BE2C (cell line): Measurements from ENCODE around the gene NDFIP2.
"Not testable (repeated sequence)": the region's sequence is repeated elsewhere in the genome, so short reads cannot be mapped to it uniquely, and the experiment has no call there.

Source experiments
- DNase-seq: peaks from one replicate; pipeline ENCODE4 v3.0.0-alpha.2; 2020
- H3K27me3 ChIP-seq: fragments of 250-450 bp; sonication (Bioruptor Pico); 2 replicates; pipeline ENCODE4 v1.5.1; 2020; ENCODE audit warnings: mild to moderate bottlenecking
- H3K36me3 ChIP-seq: fragments of 250-450 bp; sonication (Bioruptor Pico); 2 replicates; pipeline ENCODE4 v1.5.1; 2020; ENCODE audit warnings: mild to moderate bottlenecking
- H3K4me1 ChIP-seq: fragments of 250-450 bp; sonication (Bioruptor Pico); 2 replicates; pipeline ENCODE4 v1.5.1; 2020
- H3K4me3 ChIP-seq: 2 replicates; pipeline ENCODE4 v1.5.1; 2011; ENCODE audit warnings: low read depth, low read length
- H3K9me3 ChIP-seq: fragments of 250-450 bp; sonication (Bioruptor Pico); 2 replicates; pipeline ENCODE4 v1.5.1; 2020
- CTCF ChIP-seq: IDR thresholded peaks from 2 replicates; pipeline ENCODE4 v1.5.1; 2012; ENCODE audit warnings: mild to moderate bottlenecking, low read depth, low read length

Gene NDFIP2

GRCh38 chr13:79589603-79590393, 108.8 kb downstream of the NDFIP2 start:
- no peak overlapping the region for H3K4me3 ChIP-seq
- no peak for TF ChIP-seq CTCF
- H3K27me3 ChIP-seq, result no peaks in the 10 kb centered on the region
- H3K9me3 ChIP-seq, result no peaks in the 10 kb centered on the region; the same call in 1 of the 2 replicates
- peaks cover 6% of the 10 kb centered on the region; the same call in 1 of the 2 replicates for H3K4me1 ChIP-seq
- DNase-seq, result no peak
- no peaks in the 10 kb centered on the region for H3K36me3 ChIP-seq

- no peak for TF ChIP-seq CTCF
- no peaks in the 10 kb centered on the region for H3K36me3 ChIP-seq
- H3K9me3 ChIP-seq, result no peaks in the 10 kb centered on the region; the same call in 1 of the 2 replicates
- peaks cover 6% of the 10 kb centered on the region; the same call in 1 of the 2 replicates for H3K4me1 ChIP-seq
- H3K27me3 ChIP-seq, result no peaks in the 10 kb centered on the region
- H3K4me3 ChIP-seq, result no peak overlapping the region
- no peak for DNase-seq
These were observed 109.4 kb downstream of the NDFIP2 start for GRCh38 chr13:79590394-79590676.

- H3K4me1 ChIP-seq, result peaks cover 6% of the 10 kb centered on the region; the same call in 1 of the 2 replicates
- no peaks in the 10 kb centered on the region; the same call in 1 of the 2 replicates for H3K9me3 ChIP-seq
- H3K27me3 ChIP-seq, result no peaks in the 10 kb centered on the region
- no peaks in the 10 kb centered on the region for H3K36me3 ChIP-seq
- no peak for DNase-seq
- no peak for TF ChIP-seq CTCF
- no peak overlapping the region for H3K4me3 ChIP-seq
These were observed 110.5 kb downstream of the NDFIP2 start for GRCh38 chr13:79591493-79591892.

- no peak overlapping the region for H3K4me3 ChIP-seq
- H3K36me3 ChIP-seq, result no peaks in the 10 kb centered on the region
- no peak for DNase-seq
- no peak for TF ChIP-seq CTCF
- H3K27me3 ChIP-seq, result no peaks in the 10 kb centered on the region
- no peaks in the 10 kb centered on the region; the same call in 1 of the 2 replicates for H3K9me3 ChIP-seq
- H3K4me1 ChIP-seq, result peaks cover 10% of the 10 kb centered on the region
These were observed 112.2 kb downstream of the NDFIP2 start for GRCh38 chr13:79593121-79593520.

GRCh38 chr13:79593641-79594275, 112.8 kb downstream of the NDFIP2 start:
- Histone ChIP-seq H3K36me3 (no peaks in the 10 kb centered on the region), H3K4me1 (peaks cover 16% of the 10 kb centered on the region), H3K27me3 (no peaks in the 10 kb centered on the region), H3K9me3 (no peaks in the 10 kb centered on the region; the same call in 1 of the 2 replicates), H3K4me3 (no peak overlapping the region)
- no peak for DNase-seq
- TF ChIP-seq CTCF, result no peak

- H3K27me3 ChIP-seq, H3K36me3 ChIP-seq, DNase-seq, H3K4me3 ChIP-seq, H3K9me3 ChIP-seq: not testable (repeated sequence)
- peaks cover 12% of the 10 kb centered on the region for H3K4me1 ChIP-seq
These were observed 119.2 kb downstream of the NDFIP2 start for GRCh38 chr13:79600146-79600545.
